Transverse colon (tissue), 4 donors: Measurements from ENCODE around the gene VPS52. TPM values are rescaled to one million over a fixed set of nuclear protein-coding genes. Genes with fewer than 3 reads are reported as not detected.
A peak's percentile ranks its signal among the peaks of the same experiment; 100 is the strongest.

Experiments used
- DNase-seq: peaks from one replicate; pipeline ENCODE4 v3.0.0-alpha.2; 2019
- H3K27ac ChIP-seq, 4 donors: fragments of 200-600 bp; sonication (generic); 2 replicates each; pipeline ENCODE4 v1.5.1; 2016 to 2018; ENCODE audit warnings: inconsistent platforms in 4 of 4
- H3K27me3 ChIP-seq: fragments of 200-600 bp; sonication (generic); 2 replicates; pipeline ENCODE4 v1.5.1; 2017; ENCODE audit warnings: inconsistent platforms
- H3K36me3 ChIP-seq, 4 donors: fragments of 200-600 bp; sonication (generic); 2 replicates each; pipeline ENCODE4 v1.5.1; 2017 to 2019; ENCODE audit warnings: inconsistent platforms in 4 of 4
- H3K4me1 ChIP-seq, 4 donors: fragments of 200-600 bp; sonication (generic); 2 replicates each; pipeline ENCODE4 v1.5.1; 2017 to 2020; ENCODE audit warnings: inconsistent platforms in 4 of 4
- H3K4me3 ChIP-seq, 4 donors: fragments of 200-600 bp; sonication (generic); 1 replicate in 1 of 4; 2 replicates in 3 of 4; pipeline versions ENCODE4 v1.5.1 to v1.6.1; 2017 to 2019; ENCODE audit warnings: inconsistent platforms in 4 of 4
- H3K9me3 ChIP-seq, 2 donors: fragments of 200-600 bp; sonication (generic); 2 replicates each; pipeline ENCODE4 v1.5.1; 2017 to 2019; ENCODE audit warnings: inconsistent platforms in 2 of 2
- CTCF ChIP-seq, 5 experiments: fragments of 200-600 bp in 3 of 5; fragments of 450-650 bp in 2 of 5; sonication (generic) in 3 of 5; IDR thresholded peaks; 1 replicate in 2 of 5; 2 replicates in 3 of 5; pipeline ENCODE4 v1.5.1; 2016 to 2017; ENCODE audit warnings: antibody characterized with exemption in 5 of 5, inconsistent platforms in 3 of 5, mild to moderate bottlenecking in 2 of 5, moderate library complexity in 1 of 5
- EP300 ChIP-seq: sonication (generic); formaldehyde crosslinking; IDR thresholded peaks from one replicate; pipeline ENCODE4 v1.6.1; 2017; ENCODE audit warnings: antibody characterized with exemption, low read depth
- POLR2A ChIP-seq: fragments of 450-650 bp; IDR thresholded peaks from one replicate; pipeline ENCODE4 v1.6.1; 2016; ENCODE audit warnings: antibody characterized with exemption, mild to moderate bottlenecking, moderate library complexity
- POLR2AphosphoS5 ChIP-seq, 3 donors: sonication (generic); formaldehyde crosslinking; IDR thresholded peaks; one replicate each; pipeline ENCODE4 v1.6.1; 2016; ENCODE audit warnings: antibody characterized with exemption in 3 of 3
- WGBS, 2 donors: methylation state at CpG; one replicate each; pipeline ENCODE4 v1.1.5; 2018; ENCODE audit warnings: low coverage in 1 of 2; 5-methylcytosine and 5-hydroxymethylcytosine counted together
- in situ Hi-C, 4 donors: fragments of 200-750 bp; cut with MboI; loops; one replicate each; pipeline versions ENCODE4 v1.15.0 to v1.15.1; 2017; ENCODE audit warnings: low sequenced_read_pairs in 3 of 4, low pct_ligation_motif_present in 1 of 4, low pct_unique_long_range_greater_than_20kb in 1 of 4
- intact Hi-C: fragments of 100-400 bp; cut with DNase I; formaldehyde crosslinking; loops from one replicate; pipeline ENCODE4 v1.15.1; 2023; ENCODE audit warnings: low total_unique reads
- total RNA-seq, 4 donors: library from RNA; depleted of rRNA; stranded (reverse); fragments of >200 nt; gene quantifications; one replicate each; pipeline ENCODE4 v1.1.0, GENCODE V29; 2016

Gene VPS52
- total RNA-seq, 4 donors from 2014 or later, result 52.4 to 93.3 (median 63.4) TPM

GRCh38 chr6:33213989-33214335 lies 57.7 kb downstream of the VPS52 start:
- DNase-seq, result no peak
- Histone ChIP-seq H3K27ac (peak overlapping the region in 2 of 4 donors; percentile 3 to 15), H3K27me3 (peaks cover 18% of the 10 kb centered on the region), H3K9me3 (no peaks in the 10 kb centered on the region), H3K4me3 (peak overlapping the region in 1 of 4 donors; percentile 14), H3K36me3 (peaks cover 0 to 11% (median 0%) of the 10 kb centered on the region in 4 donors), H3K4me1 (peaks cover under 1 to 23% (median 11%) of the 10 kb centered on the region in 4 donors)
- in situ Hi-C loops, result no loop called here
- TF ChIP-seq CTCF (IDR thresholded peaks at IDR 0.05) (no peak), EP300 (no peak), POLR2AphosphoS5 (IDR thresholded peaks at IDR 0.05) (no peak), POLR2A (no peak)
- WGBS, 2 donors, result 16 to 40% methylated on average over 1 to 9 of the region's 9 CpGs
- intact Hi-C loops, result no loop called here

- intact Hi-C loops, result no loop called here
- 1% methylated on average over 32 of the region's 43 CpGs; no CpG with 5 or more reads in 1 of the 2 donors for WGBS, 2 donors
- Histone ChIP-seq H3K27ac (peak overlapping the region in 2 of 4 donors; percentile 2 to 3), H3K4me1 (peaks cover 4 to 27% (median 13%) of the 10 kb centered on the region in 4 donors), H3K36me3 (peaks cover 0 to 11% (median 0%) of the 10 kb centered on the region in 4 donors), H3K27me3 (peaks cover 18% of the 10 kb centered on the region), H3K9me3 (no peaks in the 10 kb centered on the region), H3K4me3 (peak overlapping the region; percentile 3 to 47 (median 22))
- TF ChIP-seq POLR2A (peak; percentile 16), EP300 (no peak), POLR2AphosphoS5 (IDR thresholded peaks at IDR 0.05) (peak in 1 of 3 donors; percentile 22)
- in situ Hi-C loops, result no loop called here
- no peak for DNase-seq
These were observed 58.3 kb downstream of the VPS52 start for GRCh38 chr6:33213166-33213988.

GRCh38 chr6:33212857-33213165 lies 58.9 kb downstream of the VPS52 start:
- Histone ChIP-seq H3K9me3 (no peaks in the 10 kb centered on the region), H3K36me3 (peaks cover 0 to 11% (median 0%) of the 10 kb centered on the region in 4 donors), H3K27ac (peak overlapping the region in 1 of 4 donors; percentile 3), H3K27me3 (peaks cover 18% of the 10 kb centered on the region), H3K4me1 (peaks cover 4 to 27% (median 13%) of the 10 kb centered on the region in 4 donors), H3K4me3 (peak overlapping the region in 3 of 4 donors; percentile 14 to 47 (median 30))
- 12 to 20% methylated on average over 1 to 6 of the region's 6 CpGs for WGBS, 2 donors
- no peak for TF ChIP-seq CTCF (IDR thresholded peaks at IDR 0.05)
- TF ChIP-seq POLR2AphosphoS5 (IDR thresholded peaks at IDR 0.05), result no peak
- TF ChIP-seq EP300, result no peak
- TF ChIP-seq POLR2A, result no peak
- no peak for DNase-seq
- in situ Hi-C loops (no loop called here), intact Hi-C loops (no loop called here)

- in situ Hi-C loops, result no loop called here
- TF ChIP-seq POLR2AphosphoS5 (IDR thresholded peaks at IDR 0.05) (no peak), CTCF (IDR thresholded peaks at IDR 0.05) (no peak), POLR2A (no peak), EP300 (no peak)
- no peak overlapping the region for H3K4me3 ChIP-seq
- DNase-seq, result no peak
- no peak overlapping the region for H3K27ac ChIP-seq
- H3K9me3 ChIP-seq, result no peaks in the 10 kb centered on the region
- intact Hi-C loops, result no loop called here
- peaks cover 0 to 11% (median 0%) of the 10 kb centered on the region in 4 donors for H3K36me3 ChIP-seq
- H3K27me3 ChIP-seq, result peaks cover 18% of the 10 kb centered on the region
- 84 to 87% methylated on average over 4 to 18 of the region's 18 CpGs for WGBS, 2 donors
- peaks cover 11 to 36% (median 18%) of the 10 kb centered on the region in 4 donors for H3K4me1 ChIP-seq
These were observed 59.8 kb downstream of the VPS52 start for GRCh38 chr6:33211666-33212422.
